K562 (cell line): ENCODE data around the gene JPT1. TPM values are rescaled to one million over a fixed set of nuclear protein-coding genes. Genes with fewer than 3 reads are reported as not detected.

Experiments
- ATAC-seq: fragments of 200-7000 bp; cut with Tn5 transposase; 3 replicates; pipeline ENCODE4 v1.9.1; 2020; ENCODE audit warnings: moderate library complexity
- BruUV-seq: library from RNA; stranded (reverse); fragments of 400-500 nt; replicated peaks from 2 replicates; lab custom pipeline; 2021; lab: Mats Ljungman, UMichigan
- CTCF ChIA-PET: fragments of 300-600 bp; formaldehyde crosslinking; extraction: SDS; loops from one replicate; lab custom pipeline; 2021; ENCODE audit warnings: low intra/inter-chr PET ratio; lab: Yijun Ruan, JAX
- POLR2A ChIA-PET: fragments of 300-600, 350-650 bp; sonication (Branson Sonifier 250); formaldehyde crosslinking; extraction: SDS; loops from one replicate; lab custom pipeline; 2021; ENCODE audit warnings: antibody characterized with exemption, inconsistent platforms; lab: Yijun Ruan, JAX
- DNase-seq, 4 experiments: peaks; one replicate each; pipeline versions ENCODE4 v3.0.0 to v3.0.0-alpha.2; 2011 to 2018; ENCODE audit warnings: low spot score in 3 of 4, mixed read lengths in 3 of 4; ENCODE audit errors: extremely low read depth in 1 of 4
- FAIRE-seq: peaks from 2 replicates; lab custom pipeline; 2011; peaks lifted over from hg19 to GRCh38; lab: Jason Lieb, UNC
- H2AFZ ChIP-seq: 2 replicates; pipeline ENCODE4 v1.6.0; 2011; ENCODE audit warnings: low read depth, low read length, control low read depth, inconsistent platforms
- H3K27ac ChIP-seq: fragments of 200-600 bp; 3 replicates; pipeline ENCODE4 v1.8.0; 2011; ENCODE audit warnings: low read depth, mild to moderate bottlenecking, control low read depth, inconsistent platforms, low read length, moderate library complexity, mixed read lengths; ENCODE audit errors: extremely low read depth
- H3K27me3 ChIP-seq, 2 experiments: fragments of 300-600 bp in 1 of 2; 2 replicates in 1 of 2; 3 replicates in 1 of 2; pipeline versions ENCODE4 v1.6.0 to v1.8.0; 2011; ENCODE audit warnings: inconsistent platforms in 2 of 2, low read length in 2 of 2, mild to moderate bottlenecking in 1 of 2, mixed read lengths in 1 of 2, moderate library complexity in 1 of 2; ENCODE audit not compliant: control insufficient read depth in 2 of 2, insufficient read depth in 2 of 2
- H3K36me3 ChIP-seq: fragments of 300-600 bp; 3 replicates; pipeline ENCODE4 v1.8.0; 2011; ENCODE audit warnings: mild to moderate bottlenecking, low read length, inconsistent platforms; ENCODE audit not compliant: control insufficient read depth, insufficient read depth
- H3K4me1 ChIP-seq, 2 experiments: fragments of 200-600 bp in 1 of 2; replicated peaks in 1 of 2; 2 replicates in 1 of 2; 3 replicates in 1 of 2; pipeline versions ENCODE4 v1.5.1 to v1.8.0; 2011; ENCODE audit warnings: inconsistent platforms in 2 of 2, low read length in 2 of 2, mild to moderate bottlenecking in 1 of 2, mixed read lengths in 1 of 2, moderate library complexity in 1 of 2; ENCODE audit not compliant: control insufficient read depth in 2 of 2, insufficient read depth in 2 of 2
- H3K4me2 ChIP-seq: 2 replicates; pipeline ENCODE4 v1.6.1; 2011; ENCODE audit warnings: low read length, control low read depth, inconsistent platforms, mixed read lengths; ENCODE audit not compliant: insufficient read depth
- H3K4me3 ChIP-seq: fragments of 200-600 bp; sonication (generic), shearing (Covaris generic); 2 replicates; pipeline ENCODE4 v1.5.1; 2016; ENCODE audit warnings: control low read depth, inconsistent platforms
- H3K79me2 ChIP-seq: fragments of 200-600 bp; 3 replicates; pipeline ENCODE4 v1.8.0; 2011; ENCODE audit warnings: low read length, inconsistent platforms; ENCODE audit not compliant: control insufficient read depth, insufficient read depth
- H3K9ac ChIP-seq, 2 experiments: 2 replicates each; pipeline versions ENCODE4 v1.6.0 to v1.6.1; 2011; ENCODE audit warnings: low read depth in 2 of 2, low read length in 2 of 2, control low read depth in 1 of 2, inconsistent platforms in 1 of 2, mild to moderate bottlenecking in 1 of 2, mixed read lengths in 1 of 2; ENCODE audit not compliant: insufficient read depth in 1 of 2
- H3K9me1 ChIP-seq: one replicate; pipeline ENCODE4 v1.6.0; 2011; ENCODE audit warnings: inconsistent platforms, mild to moderate bottlenecking, low read length, moderate library complexity; ENCODE audit not compliant: control insufficient read depth, insufficient read depth
- H3K9me3 ChIP-seq: replicated peaks from 2 replicates; pipeline ENCODE4 v1.5.1; 2011; ENCODE audit warnings: low read depth, low read length, inconsistent platforms; ENCODE audit not compliant: control insufficient read depth, insufficient read depth
- H4K20me1 ChIP-seq: replicated peaks from 2 replicates; pipeline ENCODE4 v1.6.1; 2011; ENCODE audit warnings: low read length, inconsistent platforms, mixed read lengths; ENCODE audit not compliant: control insufficient read depth, insufficient read depth
- BCL6 ChIP-seq: fragments of 250-450 bp; sonication (Bioruptor Pico); IDR thresholded peaks from 2 replicates; pipeline ENCODE4 v1.4.0; 2020
- HIVEP1 ChIP-seq: fragments of 250-450 bp; sonication (Bioruptor Pico); IDR thresholded peaks from 2 replicates; pipeline ENCODE4 v1.4.0; 2020; ENCODE audit warnings: mild to moderate bottlenecking
- NCOA2 ChIP-seq, 2 experiments: fragments of 450-650 bp; IDR thresholded peaks; 2 replicates each; pipeline ENCODE4 v1.6.1; 2018; ENCODE audit warnings: mild to moderate bottlenecking in 2 of 2, moderate library complexity in 1 of 2; ENCODE audit not compliant: partially characterized antibody in 2 of 2
- NFYB ChIP-seq: IDR thresholded peaks from 2 replicates; pipeline ENCODE4 v1.6.1; 2011; ENCODE audit warnings: mild to moderate bottlenecking, moderate library complexity; ENCODE audit not compliant: insufficient read length; ENCODE audit errors: extremely low read depth
- PRMT5 ChIP-seq: sonication (generic); formaldehyde crosslinking; IDR thresholded peaks from 2 replicates; pipeline ENCODE4 v1.5.0; 2020; ENCODE audit warnings: missing genetic modification reagents
- TAF15 ChIP-seq: fragments of 200-400 bp; formaldehyde crosslinking; IDR thresholded peaks from 2 replicates; pipeline ENCODE4 v1.6.1; 2017; ENCODE audit warnings: mild to moderate bottlenecking, low read depth, low read length, moderate library complexity
- ZFP1 ChIP-seq: fragments of 450-650 bp; formaldehyde crosslinking; IDR thresholded peaks from 2 replicates; pipeline ENCODE4 v1.4.0; 2020; ENCODE audit warnings: mild to moderate bottlenecking, mixed read lengths
- ZNF57 ChIP-seq: fragments of 450-650 bp; formaldehyde crosslinking; IDR thresholded peaks from 2 replicates; pipeline ENCODE4 v1.4.0; 2020; ENCODE audit warnings: mild to moderate bottlenecking, moderate library complexity
- ZNF785 ChIP-seq: fragments of 250-450 bp; sonication (Bioruptor Pico); IDR thresholded peaks from 2 replicates; pipeline ENCODE4 v1.4.0; 2020; ENCODE audit warnings: mild to moderate bottlenecking
- WGBS: fragments of 100-300 bp; shearing (Covaris generic); methylation state at CpG from one replicate; pipeline ENCODE4 v1.1.6; 2016; ENCODE audit warnings: low coverage, mixed read lengths; ENCODE audit not compliant: insufficient coverage; ENCODE audit errors: missing lambda C conversion rate; 5-methylcytosine and 5-hydroxymethylcytosine counted together
- in situ Hi-C: fragments of 300-500 bp; cut with MboI; formaldehyde crosslinking; loops from 4 replicates; pipeline ENCODE4 v1.15.0; 2018; ENCODE audit warnings: inconsistent platforms, mixed read lengths
- intact Hi-C: fragments of 100-400 bp; cut with micrococcal nuclease; formaldehyde crosslinking; loops from 2 replicates; pipeline ENCODE4 v1.14.2; 2022
- polyA plus RNA-seq, 8 experiments: library from polyadenylated mRNA; depleted of rRNA in 4 of 8; stranded (reverse) in 5 of 8; unstranded in 3 of 8; fragments of >200 nt; fragmentation: Nextera tagmentation in 2 of 8; fragmentation: Illumina TruSeq in 1 of 8; extraction: Ambion mirVana in 2 of 8; extraction: Trizol in 1 of 8; gene quantifications; 2 replicates each; pipeline versions ENCODE4 v1.2.1 to v1.2.3, GENCODE V29; 2011 to 2014; ENCODE audit warnings: inconsistent platforms in 1 of 8, missing spikeins in 1 of 8
- total RNA-seq, 7 experiments: library from RNA; depleted of rRNA in 6 of 7; stranded (reverse); fragments of >200 nt in 6 of 7; fragmentation: Illumina TruSeq in 2 of 7; extraction: Trizol in 2 of 7; gene quantifications; 2 replicates each; pipeline versions ENCODE4 v1.2.1 to v1.2.3, GENCODE V29; 2011 to 2021; ENCODE audit warnings: low replicate concordance in 1 of 7
- TF ChIP-seq, protein P1 (sequence below): fragments of 450-650 bp; formaldehyde crosslinking; IDR thresholded peaks from 2 replicates; pipeline ENCODE4 v1.4.0; 2020; ENCODE audit warnings: mild to moderate bottlenecking, moderate library complexity
- TF ChIP-seq, protein P2 (sequence below): fragments of 450-650 bp; IDR thresholded peaks from 2 replicates; pipeline ENCODE4 v1.6.1; 2017; ENCODE audit warnings: mild to moderate bottlenecking, moderate library complexity
- TF ChIP-seq, protein P3 (sequence below): IDR thresholded peaks from 3 replicates; pipeline ENCODE4 v1.6.1; 2011; ENCODE audit warnings: borderline replicate concordance, mild to moderate bottlenecking; ENCODE audit not compliant: insufficient read length, insufficient read depth

Gene JPT1
- total and polyA plus RNA-seq, 9 of the 15 experiments (the other 6 are each of a cell fraction or from before 2014, with no cell fraction given), result 56.7 to 292 (median 144) TPM

DNA sequence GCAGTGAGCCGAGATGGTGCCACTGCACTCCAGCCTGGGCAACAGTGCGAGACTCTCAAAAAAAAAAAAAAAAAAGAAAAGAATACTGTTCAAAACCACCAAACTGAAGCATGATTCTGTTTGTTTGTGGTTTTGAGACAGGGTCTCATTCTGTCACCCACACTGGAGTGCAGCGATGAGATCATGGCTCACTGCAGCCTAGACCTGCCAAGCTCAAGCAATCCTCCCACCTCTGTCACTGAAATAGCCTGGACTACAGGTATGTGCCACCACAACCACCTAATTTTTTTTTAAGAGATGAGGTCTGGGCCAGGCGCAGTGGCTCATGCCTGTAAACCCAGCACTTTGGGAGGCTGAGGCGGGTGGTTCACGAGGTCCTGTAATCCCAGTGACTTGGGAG is 24.1 kb upstream of the JPT1 start:
- no peaks in the 10 kb centered on the region for H3K9me1 ChIP-seq
- peaks cover 74% of the 10 kb centered on the region for H3K36me3 ChIP-seq
- ChIA-PET POLR2A (no interaction called here), CTCF (no interaction called here)
- peaks cover 5 to 22% of the 10 kb centered on the region in 2 experiments; a peak in 4 of 5 replicates for H3K4me1 ChIP-seq
- H2AFZ ChIP-seq, result no peak overlapping the region
- in situ Hi-C loops, result no loop called here
- no peak overlapping the region for H3K9ac ChIP-seq
- no TSS peak for BruUV-seq
- H3K27ac ChIP-seq, result no peak overlapping the region
- no peak overlapping the region for H3K4me3 ChIP-seq
- ATAC-seq, result no peak
- no peaks in the 10 kb centered on the region for H3K9me3 ChIP-seq
- TF ChIP-seq ZNF785 (CRISPR knock-in tag), result no peak
- TF ChIP-seq PRMT5 (CRISPR knock-in tag), result no peak
- TF ChIP-seq ZNF57, result no peak
- no peak for TF ChIP-seq ZFP1 (CRISPR knock-in tag)
- TF ChIP-seq NFYB, result no peak
- no peak for TF ChIP-seq HIVEP1
- TF ChIP-seq BCL6 (CRISPR knock-in tag), result no peak
- TF ChIP-seq, protein P1, sequence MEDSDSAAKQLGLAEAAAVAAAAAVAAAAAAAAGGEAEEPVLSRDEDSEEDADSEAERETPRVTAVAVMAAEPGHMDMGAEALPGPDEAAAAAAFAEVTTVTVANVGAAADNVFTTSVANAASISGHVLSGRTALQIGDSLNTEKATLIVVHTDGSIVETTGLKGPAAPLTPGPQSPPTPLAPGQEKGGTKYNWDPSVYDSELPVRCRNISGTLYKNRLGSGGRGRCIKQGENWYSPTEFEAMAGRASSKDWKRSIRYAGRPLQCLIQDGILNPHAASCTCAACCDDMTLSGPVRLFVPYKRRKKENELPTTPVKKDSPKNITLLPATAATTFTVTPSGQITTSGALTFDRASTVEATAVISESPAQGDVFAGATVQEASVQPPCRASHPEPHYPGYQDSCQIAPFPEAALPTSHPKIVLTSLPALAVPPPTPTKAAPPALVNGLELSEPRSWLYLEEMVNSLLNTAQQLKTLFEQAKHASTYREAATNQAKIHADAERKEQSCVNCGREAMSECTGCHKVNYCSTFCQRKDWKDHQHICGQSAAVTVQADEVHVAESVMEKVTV (CRISPR knock-in tag), result no peak
- TF ChIP-seq TAF15, result no peak
- TF ChIP-seq, protein P2, sequence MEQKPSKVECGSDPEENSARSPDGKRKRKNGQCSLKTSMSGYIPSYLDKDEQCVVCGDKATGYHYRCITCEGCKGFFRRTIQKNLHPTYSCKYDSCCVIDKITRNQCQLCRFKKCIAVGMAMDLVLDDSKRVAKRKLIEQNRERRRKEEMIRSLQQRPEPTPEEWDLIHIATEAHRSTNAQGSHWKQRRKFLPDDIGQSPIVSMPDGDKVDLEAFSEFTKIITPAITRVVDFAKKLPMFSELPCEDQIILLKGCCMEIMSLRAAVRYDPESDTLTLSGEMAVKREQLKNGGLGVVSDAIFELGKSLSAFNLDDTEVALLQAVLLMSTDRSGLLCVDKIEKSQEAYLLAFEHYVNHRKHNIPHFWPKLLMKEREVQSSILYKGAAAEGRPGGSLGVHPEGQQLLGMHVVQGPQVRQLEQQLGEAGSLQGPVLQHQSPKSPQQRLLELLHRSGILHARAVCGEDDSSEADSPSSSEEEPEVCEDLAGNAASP, result no peak
- no peak for TF ChIP-seq NCOA2 (IDR thresholded peaks at IDR 0.05; ENCODE audit: partially characterized antibody in 2 of 2)
- TF ChIP-seq, protein P3, sequence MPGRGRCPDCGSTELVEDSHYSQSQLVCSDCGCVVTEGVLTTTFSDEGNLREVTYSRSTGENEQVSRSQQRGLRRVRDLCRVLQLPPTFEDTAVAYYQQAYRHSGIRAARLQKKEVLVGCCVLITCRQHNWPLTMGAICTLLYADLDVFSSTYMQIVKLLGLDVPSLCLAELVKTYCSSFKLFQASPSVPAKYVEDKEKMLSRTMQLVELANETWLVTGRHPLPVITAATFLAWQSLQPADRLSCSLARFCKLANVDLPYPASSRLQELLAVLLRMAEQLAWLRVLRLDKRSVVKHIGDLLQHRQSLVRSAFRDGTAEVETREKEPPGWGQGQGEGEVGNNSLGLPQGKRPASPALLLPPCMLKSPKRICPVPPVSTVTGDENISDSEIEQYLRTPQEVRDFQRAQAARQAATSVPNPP, result no peak
- TF ChIP-seq, all 486 proteins: peak for 0
- intact Hi-C loops, result no loop called here
- 93% methylated on average over 4 of the region's 6 CpGs for WGBS
- peaks cover 89% of the 10 kb centered on the region for H3K79me2 ChIP-seq
- no peaks in the 10 kb centered on the region for H4K20me1 ChIP-seq
- H3K4me2 ChIP-seq, result no peak overlapping the region
- H3K27me3 ChIP-seq, result no peaks in the 10 kb centered on the region
- DNase-seq (no peak), FAIRE-seq (no peak)
